Activated naive CD4-positive, alpha-beta T cell treated with anti-CD3 and anti-CD28 coated beads for 36 hours (primary cell): ENCODE data around the gene PIGM. TPM values are rescaled to one million over a fixed set of nuclear protein-coding genes. Genes with fewer than 3 reads are reported as not detected.
A peak's percentile ranks its signal among the peaks of the same experiment; 100 is the strongest.
"Not testable (repeated sequence)": the region's sequence is repeated elsewhere in the genome, so short reads cannot be mapped to it uniquely, and the experiment has no call there.

ENCODE experiments used
- CTCF ChIA-PET: fragments of 350-600 bp; sonication (Branson Sonifier 250); formaldehyde crosslinking; loops from one replicate; lab custom pipeline; 2021; ENCODE audit warnings: antibody characterized with exemption; lab: Charles Lee
- DNase-seq: peaks from one replicate; pipeline ENCODE4 v3.0.0-alpha.2; 2020
- H3K27ac Mint-ChIP-seq: one replicate; pipeline ENCODE4 v1.8.0; 2021; ENCODE audit warnings: mild to moderate bottlenecking, mixed read lengths
- H3K27me3 Mint-ChIP-seq: one replicate; pipeline ENCODE4 v1.8.0; 2021; ENCODE audit warnings: low read depth, mixed read lengths
- H3K36me3 Mint-ChIP-seq: one replicate; pipeline ENCODE4 v1.8.0; 2021; ENCODE audit warnings: low read depth, mixed read lengths
- H3K4me1 Mint-ChIP-seq: one replicate; pipeline ENCODE4 v1.8.0; 2021; ENCODE audit warnings: low read depth, mixed read lengths
- H3K4me3 Mint-ChIP-seq: one replicate; pipeline ENCODE4 v1.8.0; 2021; ENCODE audit warnings: mild to moderate bottlenecking, moderate library complexity, mixed read lengths
- H3K9me3 Mint-ChIP-seq: one replicate; pipeline ENCODE4 v1.8.0; 2021; ENCODE audit warnings: mixed read lengths
- intact Hi-C: fragments of 100-400 bp; cut with micrococcal nuclease; formaldehyde crosslinking; loops from one replicate; pipeline ENCODE4 v1.15.1; 2023
- total RNA-seq, 2 experiments: library from RNA; stranded (reverse); gene quantifications; one replicate each; pipeline ENCODE4 v1.2.3, GENCODE V29; 2021

The PIGM gene
- total RNA-seq, 2 experiments from 2014 or later, result 2.6 TPM

GRCh38 chr1:160056648-160057169 is 24.9 kb upstream of the PIGM start:
- DNase-seq, result no peak
- CTCF ChIA-PET, result interaction anchor here (4.6 to 29.2 kb wide), 2 partner anchors 10 to 24 kb away, joined by 27 to 565 read pairs; partner anchors contain the start of genes KCNJ10 and KCNJ9

GRCh38 chr1:160053548-160054365 is 22.0 kb upstream of the PIGM start:
- CTCF ChIA-PET, result interaction anchor here (0.9 to 29.2 kb wide), 3 partner anchors 7 to 27 kb away, joined by 3 to 565 read pairs (median 6); partner anchors contain the start of genes KCNJ10 and KCNJ9
- intact Hi-C loops, result no loop called here
- H3K27me3 Mint-ChIP-seq, result peaks cover 6% of the 10 kb centered on the region
- no peaks in the 10 kb centered on the region for H3K36me3 Mint-ChIP-seq
- no peak overlapping the region for H3K27ac Mint-ChIP-seq
- DNase-seq, result no peak
- no peaks in the 10 kb centered on the region for H3K4me1 Mint-ChIP-seq
- no peak overlapping the region for H3K4me3 Mint-ChIP-seq
- H3K9me3 Mint-ChIP-seq, result no peaks in the 10 kb centered on the region

More at GRCh38 chr1:160056648-160057169, 24.9 kb upstream of the PIGM start:
- H3K36me3 Mint-ChIP-seq, result no peaks in the 10 kb centered on the region
- no peaks in the 10 kb centered on the region for H3K9me3 Mint-ChIP-seq
- peaks cover 6% of the 10 kb centered on the region for H3K27me3 Mint-ChIP-seq
- H3K4me3 Mint-ChIP-seq, result no peak overlapping the region
- intact Hi-C loops, result no loop called here
- H3K4me1 Mint-ChIP-seq, result no peaks in the 10 kb centered on the region
- no peak overlapping the region for H3K27ac Mint-ChIP-seq

GRCh38 chr1:160052936-160053335 is 21.1 kb upstream of the PIGM start:
- H3K9me3 Mint-ChIP-seq, result no peaks in the 10 kb centered on the region
- CTCF ChIA-PET, result interaction anchor here (29.2 kb wide), 1 partner anchor 28 kb away, joined by 565 read pairs; the partner anchor contains the start of genes KCNJ10 and KCNJ9
- no peak overlapping the region for H3K27ac Mint-ChIP-seq
- H3K36me3 Mint-ChIP-seq, result no peaks in the 10 kb centered on the region
- peaks cover 6% of the 10 kb centered on the region for H3K27me3 Mint-ChIP-seq
- H3K4me3 Mint-ChIP-seq, result no peak overlapping the region
- DNase-seq, result no peak
- no peaks in the 10 kb centered on the region for H3K4me1 Mint-ChIP-seq
- intact Hi-C loops, result no loop called here

- intact Hi-C loops, result no loop called here
- H3K27ac Mint-ChIP-seq, result no peak overlapping the region
- H3K4me3 Mint-ChIP-seq, result no peak overlapping the region
- H3K9me3 Mint-ChIP-seq, result no peaks in the 10 kb centered on the region
- H3K4me1 Mint-ChIP-seq, result peaks cover 9% of the 10 kb centered on the region
- no peaks in the 10 kb centered on the region for H3K36me3 Mint-ChIP-seq
- H3K27me3 Mint-ChIP-seq, result peaks cover 2% of the 10 kb centered on the region
- CTCF ChIA-PET, result interaction anchor here (1.0 to 29.2 kb wide), 2 partner anchors 30 to 42 kb away, joined by 3 to 565 read pairs; partner anchors contain the start of genes KCNJ10 and KCNJ9
- DNase-seq, result no peak
Measured at GRCh38 chr1:160050619-160051018, 18.8 kb upstream of the PIGM start.

GRCh38 chr1:160050182-160050581 is 18.4 kb upstream of the PIGM start:
- not testable (repeated sequence) for H3K36me3 Mint-ChIP-seq, H3K27ac Mint-ChIP-seq
- CTCF ChIA-PET, result interaction anchor here (1.0 to 29.2 kb wide), 2 partner anchors 30 to 41 kb away, joined by 3 to 565 read pairs; partner anchors contain the start of genes KCNJ10 and KCNJ9

GRCh38 chr1:160049101-160049500 is 17.3 kb upstream of the PIGM start:
- intact Hi-C loops, result no loop called here
- H3K4me3 Mint-ChIP-seq, result no peak overlapping the region
- H3K4me1 Mint-ChIP-seq, result peaks cover 9% of the 10 kb centered on the region
- peaks cover 4% of the 10 kb centered on the region for H3K27me3 Mint-ChIP-seq
- CTCF ChIA-PET, result interaction anchor here (3.7 to 29.2 kb wide), 2 partner anchors 18 to 31 kb away, joined by 19 to 565 read pairs; partner anchors contain the start of genes KCNJ10 and KCNJ9
- no peaks in the 10 kb centered on the region for H3K9me3 Mint-ChIP-seq
- H3K27ac Mint-ChIP-seq, result no peak overlapping the region
- no peak for DNase-seq
- H3K36me3 Mint-ChIP-seq, result no peaks in the 10 kb centered on the region

More at GRCh38 chr1:160050182-160050581, 18.4 kb upstream of the PIGM start:
- H3K4me1 Mint-ChIP-seq, H3K9me3 Mint-ChIP-seq, DNase-seq, H3K4me3 Mint-ChIP-seq, H3K27me3 Mint-ChIP-seq, intact Hi-C loops: not testable (repeated sequence)

- H3K36me3 Mint-ChIP-seq, result no peaks in the 10 kb centered on the region
- no peak for DNase-seq
Measured at GRCh38 chr1:160048335-160048734, 16.5 kb upstream of the PIGM start.

GRCh38 chr1:160047111-160047991 is 15.6 kb upstream of the PIGM start:
- Mint-ChIP-seq H3K36me3 (no peaks in the 10 kb centered on the region), H3K27ac (no peak overlapping the region), H3K9me3 (no peaks in the 10 kb centered on the region), H3K4me1 (peaks cover 9% of the 10 kb centered on the region), H3K27me3 (peaks cover 4% of the 10 kb centered on the region), H3K4me3 (peak overlapping the region; percentile 45)
- intact Hi-C loops, result no loop called here
- no peak for DNase-seq
- CTCF ChIA-PET, result interaction anchor here (0.7 to 29.2 kb wide), 17 partner anchors 7 to 170 kb away, joined by 3 to 565 read pairs (median 7); partner anchors contain the start of genes KCNJ10, KCNJ9, PIGM and TAGLN2

More at GRCh38 chr1:160048335-160048734, 16.5 kb upstream of the PIGM start:
- H3K27me3 Mint-ChIP-seq, result peaks cover 4% of the 10 kb centered on the region
- H3K4me1 Mint-ChIP-seq, result peaks cover 9% of the 10 kb centered on the region
- intact Hi-C loops, result no loop called here
- CTCF ChIA-PET, result interaction anchor here (3.7 to 29.2 kb wide), 2 partner anchors 19 to 32 kb away, joined by 19 to 565 read pairs; partner anchors contain the start of genes KCNJ10 and KCNJ9
- H3K27ac Mint-ChIP-seq, result no peak overlapping the region
- H3K9me3 Mint-ChIP-seq, result no peaks in the 10 kb centered on the region
- no peak overlapping the region for H3K4me3 Mint-ChIP-seq

GRCh38 chr1:160046494-160047110 is 14.8 kb upstream of the PIGM start:
- peaks cover 4% of the 10 kb centered on the region for H3K27me3 Mint-ChIP-seq
- intact Hi-C loops, result loop anchor here (1.0 kb wide), 2 partner anchors 32 to 38 kb away; no protein-coding TSS in a partner anchor
- H3K9me3 Mint-ChIP-seq, result no peaks in the 10 kb centered on the region
- no peak overlapping the region for H3K27ac Mint-ChIP-seq
- H3K4me3 Mint-ChIP-seq, result peak overlapping the region; percentile 45
- H3K36me3 Mint-ChIP-seq, result no peaks in the 10 kb centered on the region
- peak; percentile 56 for DNase-seq
- CTCF ChIA-PET, result interaction anchor here (0.7 to 29.2 kb wide), 25 partner anchors 8 to 329 kb away, joined by 3 to 565 read pairs (median 5); partner anchors contain the start of genes KCNJ10, KCNJ9, PIGM and TAGLN2
- H3K4me1 Mint-ChIP-seq, result peaks cover 9% of the 10 kb centered on the region

GRCh38 chr1:160045653-160046052 is 13.9 kb upstream of the PIGM start:
- intact Hi-C loops, result loop anchor here (1.0 kb wide), 2 partner anchors 33 to 39 kb away; no protein-coding TSS in a partner anchor
- H3K4me1 Mint-ChIP-seq, result peaks cover 9% of the 10 kb centered on the region
- H3K36me3 Mint-ChIP-seq, result no peaks in the 10 kb centered on the region
- peaks cover 4% of the 10 kb centered on the region for H3K27me3 Mint-ChIP-seq
- no peak overlapping the region for H3K4me3 Mint-ChIP-seq
- H3K9me3 Mint-ChIP-seq, result no peaks in the 10 kb centered on the region
- DNase-seq, result no peak
- no peak overlapping the region for H3K27ac Mint-ChIP-seq
- CTCF ChIA-PET, result interaction anchor here (0.8 to 29.2 kb wide), 17 partner anchors 9 to 246 kb away, joined by 3 to 565 read pairs (median 7); partner anchors contain the start of genes KCNJ10, KCNJ9 and PIGM

- H3K4me3 Mint-ChIP-seq, result no peak overlapping the region
- no peaks in the 10 kb centered on the region for H3K36me3 Mint-ChIP-seq
- CTCF ChIA-PET, result interaction anchor here (0.7 to 29.2 kb wide), 3 partner anchors 8 to 37 kb away, joined by 3 to 565 read pairs (median 5); partner anchors contain the start of genes KCNJ10 and KCNJ9
- no peak overlapping the region for H3K27ac Mint-ChIP-seq
- no peak for DNase-seq
- H3K9me3 Mint-ChIP-seq, result no peaks in the 10 kb centered on the region
- peaks cover 9% of the 10 kb centered on the region for H3K4me1 Mint-ChIP-seq
- intact Hi-C loops, result no loop called here
- peaks cover 4% of the 10 kb centered on the region for H3K27me3 Mint-ChIP-seq
Measured at GRCh38 chr1:160043543-160043942, 11.8 kb upstream of the PIGM start.
